HG03108 (cell line): ENCODE measurements around the gene JPH3.

Experiments
- ATAC-seq: cut with Tn5 transposase; IDR thresholded peaks from one replicate; pipeline ENCODE4 v1.9.1; 2021; ENCODE audit warnings: moderate library complexity; ENCODE audit not compliant: unreplicated experiment

The JPH3 gene

DNA sequence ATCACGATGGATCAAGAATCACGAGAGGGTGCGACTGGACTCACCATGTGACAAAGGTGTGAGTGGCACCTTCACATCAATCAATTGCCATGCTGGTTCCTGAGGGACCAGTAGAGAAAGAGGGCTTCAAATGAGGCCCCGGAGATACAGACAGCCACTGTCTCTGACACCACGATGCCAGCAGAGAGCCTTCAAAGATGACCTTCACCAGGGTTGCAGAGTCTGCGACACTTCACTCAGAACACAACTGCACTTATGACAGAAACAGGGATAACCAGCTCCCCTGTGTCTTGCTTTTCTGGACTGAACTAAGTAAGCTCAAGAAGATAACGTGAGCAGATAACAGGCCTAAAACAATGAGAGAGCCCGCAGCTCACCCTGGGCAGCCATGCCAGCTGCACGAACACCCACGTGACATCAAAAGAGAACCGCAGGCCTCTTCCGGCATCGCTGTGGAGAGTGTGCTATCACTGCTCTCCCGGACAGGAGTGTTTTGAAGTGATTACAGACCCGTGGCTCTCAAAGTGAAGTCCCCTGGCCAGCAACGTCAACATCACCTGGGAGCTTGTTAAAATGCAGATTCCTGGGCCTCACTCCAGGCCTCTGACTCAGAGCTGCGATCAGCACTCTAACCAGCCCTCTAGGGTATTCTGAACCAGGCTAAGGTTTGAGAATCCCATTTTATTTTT is 127.1 kb downstream of the JPH3 start:
- no peak for ATAC-seq

DNA sequence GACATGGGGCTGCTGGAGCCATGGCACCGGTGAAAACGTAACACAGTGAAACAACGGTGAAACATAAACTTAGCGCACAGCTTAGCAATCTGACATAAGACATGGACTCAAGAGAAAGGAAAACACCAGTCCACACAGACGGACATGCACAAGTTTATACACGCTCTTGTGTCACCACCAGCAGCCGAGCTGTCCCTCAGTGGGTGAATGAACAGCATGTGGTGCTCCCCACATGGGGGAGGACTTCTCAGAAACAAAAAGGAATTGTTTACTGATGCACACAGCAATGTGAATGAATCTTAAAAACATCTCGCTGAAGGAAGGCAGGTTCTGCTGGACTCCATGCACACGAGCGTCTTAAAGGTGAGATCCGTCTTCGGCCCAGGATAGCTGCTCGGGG is 129.3 kb downstream of the JPH3 start:
- ATAC-seq, result no peak

DNA sequence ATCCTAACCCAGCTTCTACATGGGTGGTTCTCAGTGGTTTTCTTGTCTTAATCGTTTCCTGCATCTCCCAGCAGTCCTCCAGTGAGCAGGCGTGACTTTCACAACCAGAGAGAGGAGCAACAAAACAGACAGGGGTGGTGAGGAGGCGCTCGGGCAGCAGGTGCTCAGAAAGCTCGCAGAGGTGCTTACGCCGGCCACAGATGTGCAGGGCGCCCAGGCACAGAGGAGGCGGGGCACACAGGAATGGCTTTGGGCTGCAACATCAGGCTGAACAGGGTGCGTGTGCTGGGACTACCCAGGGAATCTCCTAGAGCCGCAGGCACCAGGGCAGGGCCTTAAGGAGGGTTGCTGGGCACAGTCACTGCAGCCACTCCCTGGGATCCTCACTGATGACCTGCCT is 130.9 kb downstream of the JPH3 start:
- ATAC-seq, result no peak

DNA sequence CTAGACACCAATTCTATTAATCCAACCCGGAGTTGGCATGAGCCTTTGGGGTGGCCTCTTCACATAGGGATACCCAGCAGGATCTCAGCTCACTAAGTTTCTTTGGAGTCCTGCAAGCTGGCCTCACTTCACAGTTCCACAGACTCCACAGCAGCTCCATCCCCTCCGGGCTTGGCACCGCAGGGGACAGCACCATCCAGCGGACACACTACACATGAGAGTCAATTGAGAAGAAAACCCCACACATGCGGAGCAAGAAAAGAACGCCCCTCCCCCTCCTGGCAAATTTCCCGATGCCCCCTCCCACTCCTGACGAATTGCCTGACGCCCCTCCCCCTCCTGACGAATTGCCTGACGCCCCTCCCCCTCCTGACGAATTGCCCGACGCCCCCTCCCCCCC is 132.3 kb downstream of the JPH3 start:
- ATAC-seq, result no peak

DNA sequence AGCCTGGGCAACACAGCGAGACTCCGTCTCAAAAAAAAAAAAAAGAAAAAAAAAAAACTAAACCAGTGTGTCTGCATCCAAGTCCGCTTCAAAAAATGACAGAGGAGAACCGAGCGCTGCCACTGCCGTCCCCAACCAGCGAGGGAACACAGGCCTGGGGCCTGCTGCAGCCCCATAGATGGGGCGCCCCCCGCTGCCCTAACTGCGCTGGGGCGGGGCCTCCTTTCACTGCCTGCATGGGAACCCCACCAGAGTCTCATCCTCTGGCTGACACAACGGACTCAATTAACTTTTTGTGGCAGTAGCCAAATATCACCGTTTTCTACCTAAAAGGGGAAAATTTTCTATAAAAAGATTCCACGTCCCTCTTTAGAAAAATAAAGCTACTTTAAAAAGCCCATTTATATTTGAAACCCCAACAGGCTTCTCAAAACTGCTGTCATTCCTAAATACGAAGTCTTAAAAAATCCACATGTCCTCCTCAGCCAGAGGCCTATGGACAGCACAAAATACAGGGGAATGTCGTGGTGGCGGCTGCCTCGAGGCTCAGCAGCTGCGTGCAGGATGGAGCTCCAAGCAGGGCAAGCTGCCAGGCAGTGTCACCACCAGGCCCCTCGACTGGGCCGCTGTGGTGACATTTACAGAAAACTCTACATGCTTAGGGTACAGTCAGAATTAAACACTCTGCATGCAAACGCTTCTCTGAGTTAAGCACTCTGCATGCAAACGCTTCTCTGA is 133.1 kb downstream of the JPH3 start:
- ATAC-seq, result no peak

DNA sequence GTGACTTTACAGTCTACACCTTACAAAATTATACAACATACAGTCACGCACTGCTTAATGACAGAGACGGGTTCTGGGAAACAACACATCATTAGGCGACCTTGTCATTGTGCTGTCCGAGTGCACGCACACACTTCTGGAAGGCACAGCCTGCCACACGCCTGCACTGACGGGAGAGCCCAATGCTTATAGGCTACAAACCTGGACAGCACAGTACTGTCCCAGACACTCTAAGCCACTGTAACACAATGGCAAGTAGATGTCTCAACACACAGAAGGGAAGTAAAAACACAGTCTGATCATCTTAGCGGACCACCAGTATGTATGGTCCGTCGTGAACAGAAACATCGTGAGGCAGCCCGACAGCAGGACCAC is 133.7 kb downstream of the JPH3 start:
- ATAC-seq, result no peak

DNA sequence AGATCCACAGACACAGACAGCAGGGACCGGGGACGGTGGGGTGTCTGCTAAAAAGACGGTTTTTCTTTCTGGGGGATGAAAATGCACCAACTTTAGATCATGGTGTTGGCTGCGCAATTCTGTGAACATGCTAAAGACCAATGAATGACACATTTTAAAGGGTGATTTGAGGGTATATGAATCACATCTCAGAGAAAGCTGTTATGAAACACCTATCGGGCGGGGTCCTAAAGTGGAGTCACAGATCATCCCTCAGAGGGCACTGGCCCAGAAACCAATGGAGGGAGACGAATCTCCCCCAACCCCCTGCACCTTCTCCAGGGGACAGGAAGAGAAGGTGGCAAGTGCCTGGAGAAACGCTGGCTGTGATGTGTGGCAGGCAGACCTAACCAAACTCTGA is 137.5 kb downstream of the JPH3 start:
- ATAC-seq, result no peak

DNA sequence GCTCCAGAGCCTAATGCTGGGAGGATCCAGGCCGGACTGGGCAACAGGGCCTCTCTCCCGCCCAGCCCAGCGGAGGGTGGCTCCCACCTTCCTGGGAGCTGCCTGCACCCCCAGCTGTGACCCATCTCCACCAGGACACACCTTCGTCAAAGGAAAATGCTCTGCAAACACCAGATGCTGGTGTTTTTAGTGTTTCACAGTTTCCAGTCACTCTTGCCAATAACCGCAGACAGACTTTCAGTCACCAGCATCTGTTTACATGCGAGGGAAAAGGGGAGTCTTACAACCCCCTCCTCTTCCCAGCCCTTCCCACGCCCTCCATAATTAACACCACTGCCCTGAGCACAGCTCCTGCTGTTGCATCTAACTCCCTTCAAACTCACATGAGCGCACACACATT is 138.1 kb downstream of the JPH3 start:
- no peak for ATAC-seq

DNA sequence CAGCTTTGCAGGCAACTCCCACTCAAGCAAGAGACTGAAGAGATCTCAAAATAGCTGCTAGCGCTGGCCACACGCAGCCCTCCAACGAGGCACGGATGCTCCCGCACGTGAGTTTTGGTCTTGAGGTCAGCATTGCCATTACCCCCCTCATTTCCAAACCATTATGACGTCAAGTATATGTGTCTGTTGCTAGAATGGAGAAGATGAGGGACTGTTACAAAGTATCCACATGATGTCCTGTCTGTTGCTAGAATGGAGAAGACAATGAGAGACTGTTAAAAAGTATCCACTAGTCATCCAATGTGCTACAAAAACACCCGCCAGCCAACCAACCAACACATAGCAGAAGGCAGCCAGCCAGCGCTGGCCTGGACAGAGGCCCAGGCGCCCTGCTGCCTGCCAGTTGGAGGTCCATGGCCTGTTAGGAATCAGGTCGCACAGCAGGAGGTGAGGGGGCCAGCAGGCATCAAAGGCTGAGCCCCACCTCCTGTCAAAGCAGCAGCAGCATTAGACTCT is 138.7 kb downstream of the JPH3 start:
- ATAC-seq, result no peak

DNA sequence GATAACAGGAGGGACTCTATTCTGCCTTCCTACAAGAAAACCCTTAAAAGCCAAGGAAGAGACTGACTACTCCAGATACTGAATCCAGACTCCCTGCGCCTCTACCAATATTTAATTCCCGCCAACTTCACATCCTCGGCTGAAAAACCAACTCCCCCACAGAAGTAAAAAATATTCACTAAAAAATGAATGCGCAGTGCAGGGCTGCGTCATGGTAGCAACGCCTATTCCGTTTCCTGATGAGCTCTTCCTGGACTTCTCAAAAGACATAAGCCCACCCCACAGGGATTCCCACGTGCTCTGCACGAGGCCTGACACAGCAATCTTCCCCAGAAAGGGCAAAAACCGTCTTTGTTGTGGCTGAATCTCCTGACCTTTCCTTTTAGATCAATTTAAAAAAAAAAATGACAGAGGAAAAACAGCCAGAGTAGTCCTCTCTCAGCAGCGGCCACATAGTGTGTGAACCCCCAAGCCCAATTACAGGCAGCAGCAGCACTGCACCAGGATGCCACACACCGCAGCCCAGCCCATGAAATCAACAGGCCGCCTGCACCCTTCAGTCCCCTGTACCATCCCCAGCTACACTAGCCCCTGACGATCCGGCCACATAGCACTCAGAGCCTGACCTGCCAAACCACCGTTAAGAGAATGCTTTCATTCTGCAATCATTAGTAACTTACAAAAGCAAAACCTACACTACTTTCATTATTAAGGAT is 139.6 kb downstream of the JPH3 start:
- no peak for ATAC-seq

DNA sequence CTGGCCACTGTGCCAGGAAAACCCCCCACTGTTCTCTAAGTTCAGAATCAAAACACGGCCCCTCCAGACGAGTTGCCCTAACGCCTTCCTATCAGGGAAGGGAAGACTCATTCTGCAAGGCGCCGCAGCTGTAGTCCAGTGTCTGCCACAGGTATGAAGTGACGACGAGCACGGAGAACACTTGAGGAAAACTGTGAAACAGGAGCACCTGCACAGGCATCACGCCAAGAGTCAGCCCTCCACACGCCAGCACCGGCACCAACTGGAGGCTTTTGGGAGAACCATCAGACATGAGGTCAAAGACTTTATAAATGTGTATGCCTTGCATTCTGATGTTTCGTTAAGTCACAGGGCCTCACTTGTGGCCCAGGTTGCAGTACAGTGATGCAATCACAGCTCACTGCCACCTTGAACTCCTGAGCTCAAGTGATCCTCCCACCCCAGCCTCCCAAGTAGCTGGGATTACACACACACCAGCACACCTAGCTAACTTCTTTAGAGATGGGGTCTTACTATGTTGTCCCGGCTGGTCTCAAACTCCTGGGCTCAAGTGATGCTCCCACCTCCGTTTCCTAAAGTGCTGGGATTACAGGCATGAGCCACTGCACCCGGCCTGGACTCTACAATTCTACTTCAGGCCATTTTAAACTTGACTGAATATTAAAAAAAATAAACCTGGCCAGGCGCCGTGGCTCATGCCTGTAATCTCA is 140.6 kb downstream of the JPH3 start:
- ATAC-seq, result no peak

DNA sequence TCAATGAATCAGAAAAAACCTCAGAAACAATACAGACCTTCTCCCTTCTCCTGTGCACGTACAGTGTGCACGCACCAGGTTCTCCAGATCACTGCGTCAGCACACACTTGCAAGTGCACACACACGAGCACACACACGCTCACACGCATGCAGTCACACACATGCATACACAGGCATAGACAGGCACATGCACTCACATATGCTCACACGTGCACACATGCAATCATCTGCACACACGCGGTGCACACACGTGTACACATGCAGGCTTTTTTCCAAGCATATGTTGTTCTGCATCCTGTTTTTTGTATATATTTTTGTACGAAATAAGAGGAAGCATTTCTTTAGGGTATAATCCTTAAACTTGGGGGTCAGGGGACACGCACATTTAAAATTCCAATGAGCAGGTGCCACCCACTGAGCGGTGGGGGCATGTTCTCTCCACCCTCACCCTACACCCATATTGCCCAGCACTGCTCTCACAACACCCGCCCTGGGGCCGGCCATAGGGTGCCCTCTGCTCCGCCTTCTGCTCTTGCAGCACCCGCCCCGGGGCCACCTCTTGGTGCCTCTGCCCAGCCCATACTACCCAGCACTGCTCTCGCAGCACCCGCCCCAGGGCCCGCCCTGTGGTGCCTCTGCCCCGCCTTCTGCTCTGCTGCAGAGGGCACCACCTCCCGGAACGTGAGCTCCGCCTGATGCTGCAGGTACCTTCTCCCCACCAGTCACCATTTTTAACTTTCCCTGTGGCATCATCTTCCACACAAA is 142.6 kb downstream of the JPH3 start:
- no peak for ATAC-seq

DNA sequence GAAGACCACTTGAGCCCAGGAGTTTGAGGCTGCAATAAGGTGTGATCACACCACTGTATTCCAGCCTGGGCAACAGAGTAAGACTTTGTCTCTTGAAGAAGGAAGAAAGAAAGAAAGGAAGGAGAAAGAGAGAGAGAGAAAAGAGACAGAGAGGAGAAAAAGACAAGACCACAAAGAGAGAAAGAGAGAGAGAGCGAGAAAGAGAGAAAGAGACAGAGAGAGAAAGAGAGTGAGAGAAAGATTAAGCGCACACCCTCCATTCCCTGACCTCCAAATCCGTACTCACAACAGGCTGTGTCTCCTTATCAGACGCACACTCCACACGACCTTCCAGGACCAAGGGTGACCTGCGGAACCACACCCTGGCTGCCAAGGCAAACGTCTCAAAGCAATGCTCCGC is 143.9 kb downstream of the JPH3 start:
- no peak for ATAC-seq
